Nephron (organoid): ENCODE results near the gene TOMM40.
"Not testable (repeated sequence)": the region's sequence is repeated elsewhere in the genome, so short reads cannot be mapped to it uniquely, and the experiment has no call there.

Experiments used
- H3K27ac Mint-ChIP-seq, 3 experiments: 2 replicates each; pipeline ENCODE4 v1.8.0; 2020; ENCODE audit warnings: mixed read lengths in 3 of 3, mild to moderate bottlenecking in 2 of 3, moderate library complexity in 1 of 3
- H3K27me3 Mint-ChIP-seq: 2 replicates; pipeline ENCODE4 v1.8.0; 2021; ENCODE audit warnings: low read depth, mild to moderate bottlenecking, moderate library complexity, mixed read lengths
- H3K36me3 Mint-ChIP-seq: 2 replicates; pipeline ENCODE4 v1.8.0; 2020; ENCODE audit warnings: low read depth, mixed read lengths
- H3K4me1 Mint-ChIP-seq: 2 replicates; pipeline ENCODE4 v1.8.0; 2020; ENCODE audit warnings: mixed read lengths
- H3K4me3 Mint-ChIP-seq, 3 experiments: 2 replicates each; pipeline ENCODE4 v1.8.0; 2020; ENCODE audit warnings: mild to moderate bottlenecking in 3 of 3, mixed read lengths in 3 of 3, moderate library complexity in 2 of 3
- H3K9me3 Mint-ChIP-seq: 2 replicates; pipeline ENCODE4 v1.8.0; 2020; ENCODE audit warnings: mixed read lengths
- TF ChIP-seq, protein P1 (sequence below), 3 experiments: fragments of 200-600 bp; sonication (generic); IDR thresholded peaks; one replicate each; pipeline ENCODE4 v1.5.0; 2021; ENCODE audit warnings: antibody characterized with exemption in 3 of 3; ENCODE audit not compliant: unreplicated experiment in 3 of 3

The TOMM40 gene

DNA sequence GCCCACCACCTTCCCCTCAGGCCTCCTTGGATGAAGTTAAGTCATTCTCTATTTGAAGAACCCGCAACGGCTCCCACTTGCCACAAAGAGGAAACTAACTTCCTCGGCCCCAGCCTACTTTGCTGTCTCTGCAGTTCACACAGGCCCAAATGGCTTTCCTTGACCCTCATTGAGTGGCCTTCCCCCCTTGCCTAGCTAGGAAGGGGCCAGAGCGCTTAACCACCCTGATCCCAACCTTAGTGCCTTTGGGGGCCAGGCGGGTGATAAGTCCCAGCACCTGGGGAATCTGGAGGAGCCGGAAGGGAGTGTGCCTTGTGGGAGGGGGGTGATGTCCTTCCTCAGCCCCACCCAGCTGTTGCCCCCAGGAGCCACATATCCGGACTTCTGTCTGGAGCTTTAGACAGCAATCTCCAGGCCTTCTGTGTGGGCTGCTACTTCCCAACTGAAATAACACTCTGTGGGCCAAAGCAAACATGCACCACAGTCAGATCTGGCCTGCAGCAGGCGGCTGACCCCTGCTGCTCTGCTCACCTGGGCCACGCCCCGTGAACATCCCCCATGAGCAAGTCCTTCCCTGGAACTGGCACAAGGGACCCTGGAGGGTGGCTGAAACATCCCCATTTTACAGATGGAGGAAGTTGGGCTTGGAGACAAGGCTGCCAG lies 34.5 kb upstream of the TOMM40 start:
- Mint-ChIP-seq H3K9me3 (no peaks in the 10 kb centered on the region), H3K27ac (peak overlapping the region; percentile 79 to 80 (median 79)), H3K4me3 (peak overlapping the region in 2 of 3 experiments; percentile 8 to 41), H3K27me3 (no peaks in the 10 kb centered on the region), H3K4me1 (peaks cover 19% of the 10 kb centered on the region), H3K36me3 (peaks cover 43% of the 10 kb centered on the region)
- TF ChIP-seq, protein P1, sequence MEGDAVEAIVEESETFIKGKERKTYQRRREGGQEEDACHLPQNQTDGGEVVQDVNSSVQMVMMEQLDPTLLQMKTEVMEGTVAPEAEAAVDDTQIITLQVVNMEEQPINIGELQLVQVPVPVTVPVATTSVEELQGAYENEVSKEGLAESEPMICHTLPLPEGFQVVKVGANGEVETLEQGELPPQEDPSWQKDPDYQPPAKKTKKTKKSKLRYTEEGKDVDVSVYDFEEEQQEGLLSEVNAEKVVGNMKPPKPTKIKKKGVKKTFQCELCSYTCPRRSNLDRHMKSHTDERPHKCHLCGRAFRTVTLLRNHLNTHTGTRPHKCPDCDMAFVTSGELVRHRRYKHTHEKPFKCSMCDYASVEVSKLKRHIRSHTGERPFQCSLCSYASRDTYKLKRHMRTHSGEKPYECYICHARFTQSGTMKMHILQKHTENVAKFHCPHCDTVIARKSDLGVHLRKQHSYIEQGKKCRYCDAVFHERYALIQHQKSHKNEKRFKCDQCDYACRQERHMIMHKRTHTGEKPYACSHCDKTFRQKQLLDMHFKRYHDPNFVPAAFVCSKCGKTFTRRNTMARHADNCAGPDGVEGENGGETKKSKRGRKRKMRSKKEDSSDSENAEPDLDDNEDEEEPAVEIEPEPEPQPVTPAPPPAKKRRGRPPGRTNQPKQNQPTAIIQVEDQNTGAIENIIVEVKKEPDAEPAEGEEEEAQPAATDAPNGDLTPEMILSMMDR (IDR thresholded peaks at IDR 0.05; ENCODE audit: unreplicated experiment in 3 of 3): no peak

DNA sequence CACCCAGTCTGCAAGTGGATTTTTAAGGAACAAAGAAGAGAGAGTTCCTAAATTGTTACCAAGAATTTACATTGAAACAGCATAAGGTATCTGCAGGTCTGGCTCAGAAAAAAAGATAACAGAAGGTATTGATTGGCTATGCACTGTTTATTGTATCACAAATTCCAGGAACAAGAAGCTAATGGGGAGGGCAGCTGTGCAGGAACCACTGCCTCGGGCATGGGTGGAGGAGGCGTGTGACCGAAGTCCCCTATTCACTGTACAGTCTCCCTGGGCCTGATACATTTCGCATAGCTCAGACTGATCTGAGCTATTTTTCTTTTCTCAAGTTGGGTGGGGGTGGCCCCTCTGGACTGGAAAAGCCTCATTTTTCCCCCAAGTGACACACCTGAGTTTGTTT lies 33.2 kb upstream of the TOMM40 start:
- no peaks in the 10 kb centered on the region for H3K9me3 Mint-ChIP-seq
- no peak overlapping the region for H3K4me3 Mint-ChIP-seq
- no peaks in the 10 kb centered on the region for H3K27me3 Mint-ChIP-seq
- H3K27ac Mint-ChIP-seq: peak overlapping the region in 2 of 3 experiments; percentile 27 to 31
- peaks cover 15% of the 10 kb centered on the region for H3K4me1 Mint-ChIP-seq
- H3K36me3 Mint-ChIP-seq: peaks cover 42% of the 10 kb centered on the region
- TF ChIP-seq, protein P1 (IDR thresholded peaks at IDR 0.05; ENCODE audit: unreplicated experiment in 3 of 3): no peak

- not testable (repeated sequence) for H3K9me3 Mint-ChIP-seq, H3K4me3 Mint-ChIP-seq, H3K4me1 Mint-ChIP-seq, H3K27me3 Mint-ChIP-seq
- Mint-ChIP-seq H3K27ac (peak overlapping the region in 1 of 3 experiments; percentile 12), H3K36me3 (peaks cover 53% of the 10 kb centered on the region)
These were observed 29.5 kb upstream of the TOMM40 start for GRCh38 chr19:44861576-44861975.

- no peak overlapping the region for H3K4me3 Mint-ChIP-seq
- no peak overlapping the region for H3K27ac Mint-ChIP-seq
- no peaks in the 10 kb centered on the region for H3K27me3 Mint-ChIP-seq
- peaks cover 63% of the 10 kb centered on the region for H3K36me3 Mint-ChIP-seq
- peaks cover 7% of the 10 kb centered on the region for H3K4me1 Mint-ChIP-seq
- no peaks in the 10 kb centered on the region for H3K9me3 Mint-ChIP-seq
- TF ChIP-seq, protein P1 (IDR thresholded peaks at IDR 0.05; ENCODE audit: unreplicated experiment in 3 of 3): no peak
These were observed 27.1 kb upstream of the TOMM40 start for GRCh38 chr19:44863990-44864389.

- TF ChIP-seq, protein P1 (IDR thresholded peaks at IDR 0.05; ENCODE audit: unreplicated experiment in 3 of 3): no peak
- Mint-ChIP-seq H3K36me3 (peaks cover 60% of the 10 kb centered on the region), H3K27me3 (no peaks in the 10 kb centered on the region), H3K9me3 (no peaks in the 10 kb centered on the region), H3K4me3 (no peak overlapping the region), H3K4me1 (peaks cover 7% of the 10 kb centered on the region), H3K27ac (no peak overlapping the region)
These were observed 25.8 kb upstream of the TOMM40 start for GRCh38 chr19:44865196-44865767.

DNA sequence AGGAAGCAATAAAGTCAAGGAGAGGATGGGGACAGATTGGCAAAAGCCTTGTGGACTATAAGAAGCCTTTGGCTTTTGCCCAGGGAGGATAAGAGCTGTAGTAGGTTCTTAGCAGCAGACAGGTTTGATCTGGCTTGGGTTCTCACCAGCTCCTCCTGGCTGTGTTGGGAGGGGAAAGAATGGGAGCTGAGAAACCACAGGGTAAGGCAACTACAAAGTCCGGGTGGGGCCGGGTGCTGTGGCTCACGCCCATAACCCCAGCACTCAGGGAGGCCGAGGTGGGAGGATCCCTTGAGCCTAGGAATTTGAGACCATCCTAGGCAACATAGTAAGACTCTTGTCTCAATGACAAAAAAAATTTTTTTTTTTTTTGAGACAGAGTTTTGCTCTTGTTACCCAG lies 24.4 kb upstream of the TOMM40 start:
- no peak overlapping the region for H3K4me3 Mint-ChIP-seq
- H3K27ac Mint-ChIP-seq: no peak overlapping the region
- H3K9me3 Mint-ChIP-seq: no peaks in the 10 kb centered on the region
- H3K27me3 Mint-ChIP-seq: no peaks in the 10 kb centered on the region
- peaks cover 52% of the 10 kb centered on the region for H3K36me3 Mint-ChIP-seq
- no peaks in the 10 kb centered on the region for H3K4me1 Mint-ChIP-seq
- TF ChIP-seq, protein P1 (IDR thresholded peaks at IDR 0.05; ENCODE audit: unreplicated experiment in 3 of 3): no peak
